Measurements from ENCODE around the gene OTOP2.
"Not testable (repeated sequence)": the region's sequence is repeated elsewhere in the genome, so short reads cannot be mapped to it uniquely, and the experiment has no call there.

The OTOP2 gene

GRCh38 chr17:74901353-74902135 is 22.5 kb upstream of the OTOP2 start:
- DNase-seq (ENCODE audit: low read depth in 2 of 3, low spot score in 2 of 3), result no peak

DNA sequence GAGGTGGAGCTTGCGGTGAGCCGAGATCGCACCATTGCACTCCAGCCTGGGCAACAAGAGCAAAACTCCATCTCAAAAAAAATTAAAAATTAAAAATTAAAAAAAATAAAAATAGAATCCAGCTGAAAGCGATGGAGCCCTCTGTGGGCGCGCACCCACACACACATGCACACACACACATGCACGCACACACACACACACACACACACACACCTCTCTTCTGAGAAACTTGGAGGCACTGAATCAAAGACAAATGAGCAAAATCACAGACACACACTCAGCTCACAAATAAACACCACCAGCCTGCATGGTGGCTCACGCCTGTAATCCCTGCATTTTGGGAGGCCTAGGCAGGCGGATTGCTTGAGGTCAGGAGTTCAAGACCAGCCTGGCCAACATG is 21.0 kb upstream of the OTOP2 start:
- DNase-seq (ENCODE audit: low read depth in 2 of 3, low spot score in 2 of 3), result no peak

DNA sequence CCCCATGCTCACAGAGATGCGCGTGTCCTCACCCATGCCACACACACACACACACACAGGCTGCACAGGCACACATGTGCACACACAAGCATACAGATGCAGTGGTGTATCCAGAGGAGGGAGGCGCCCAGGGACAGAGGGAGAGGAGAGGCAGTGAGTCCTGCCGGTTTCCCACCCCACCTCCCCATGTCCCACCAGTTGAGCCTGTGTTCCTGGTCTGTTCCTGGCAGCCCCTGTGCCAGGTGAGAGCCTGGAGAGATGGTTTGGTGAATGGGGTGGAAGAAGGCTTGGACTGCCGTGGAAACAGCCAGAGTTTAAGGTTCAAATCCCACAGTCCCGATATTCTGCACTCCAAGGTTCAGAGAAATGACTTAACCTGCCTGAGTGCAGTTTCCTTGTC is 20.4 kb upstream of the OTOP2 start:
- DNase-seq (ENCODE audit: low read depth in 2 of 3, low spot score in 2 of 3), result no peak

GRCh38 chr17:74904687-74905409 is 19.2 kb upstream of the OTOP2 start:
- DNase-seq (ENCODE audit: low read depth in 2 of 3, low spot score in 2 of 3), result no peak

DNA sequence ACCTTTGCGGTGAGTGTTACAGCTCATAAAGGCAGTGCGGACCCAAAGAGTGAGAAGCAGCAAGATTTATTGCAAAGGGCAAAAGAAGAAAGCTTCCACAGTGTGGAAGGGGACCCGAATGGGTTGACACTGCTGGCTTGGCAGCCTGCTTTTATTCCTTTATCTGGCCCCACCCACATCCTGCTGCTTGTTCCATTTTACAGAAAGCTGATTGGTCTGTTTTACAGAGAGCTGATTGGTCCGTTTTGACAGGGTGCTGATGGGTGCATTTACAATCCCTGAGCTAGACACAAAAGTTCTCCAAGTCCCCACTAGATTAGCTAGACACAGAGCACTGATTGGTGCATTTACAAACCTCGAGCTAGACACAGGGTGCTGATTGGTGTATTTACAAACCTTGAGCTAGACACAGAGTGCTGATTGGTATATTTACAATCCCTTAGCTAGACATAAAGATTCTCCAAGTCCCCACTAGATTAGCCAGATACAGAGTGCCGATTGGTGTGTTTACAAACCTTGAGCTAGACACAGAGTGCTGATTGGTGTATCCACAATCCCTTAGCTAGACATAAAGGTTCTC is 17.8 kb upstream of the OTOP2 start:
- not testable (repeated sequence) for DNase-seq (ENCODE audit: low read depth in 2 of 3, low spot score in 2 of 3)

- no peak for DNase-seq (ENCODE audit: low read depth in 2 of 3, low spot score in 2 of 3)
These were observed 17.1 kb upstream of the OTOP2 start for GRCh38 chr17:74907012-74907411.

DNA sequence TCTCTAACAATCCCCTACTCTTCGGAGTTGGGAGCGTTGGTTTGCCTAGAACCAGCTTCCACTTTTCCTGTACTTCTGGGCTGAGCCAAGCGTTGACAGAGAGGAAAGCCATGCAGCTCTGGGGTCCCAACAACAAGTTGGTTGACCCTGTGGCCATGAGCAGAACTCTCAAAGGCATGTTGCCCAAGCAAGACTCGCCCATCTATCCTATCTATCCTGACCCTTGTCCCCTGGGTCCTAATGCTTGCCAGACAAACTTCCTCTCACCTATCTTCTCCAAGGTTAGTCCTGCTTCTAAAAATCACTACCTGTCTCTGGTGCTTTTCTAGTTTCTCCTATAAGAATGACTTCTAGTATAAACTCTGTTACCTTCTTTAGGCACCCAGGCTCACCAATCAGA is 15.0 kb upstream of the OTOP2 start:
- DNase-seq (ENCODE audit: low read depth in 2 of 3, low spot score in 2 of 3), result not testable (repeated sequence)

- not testable (repeated sequence) for DNase-seq (ENCODE audit: low read depth in 2 of 3, low spot score in 2 of 3)
These were observed 12.7 kb upstream of the OTOP2 start for GRCh38 chr17:74911423-74911822.

GRCh38 chr17:74916136-74916850 is 7.8 kb upstream of the OTOP2 start:
- no peak for DNase-seq (ENCODE audit: low read depth in 2 of 3, low spot score in 2 of 3)

DNA sequence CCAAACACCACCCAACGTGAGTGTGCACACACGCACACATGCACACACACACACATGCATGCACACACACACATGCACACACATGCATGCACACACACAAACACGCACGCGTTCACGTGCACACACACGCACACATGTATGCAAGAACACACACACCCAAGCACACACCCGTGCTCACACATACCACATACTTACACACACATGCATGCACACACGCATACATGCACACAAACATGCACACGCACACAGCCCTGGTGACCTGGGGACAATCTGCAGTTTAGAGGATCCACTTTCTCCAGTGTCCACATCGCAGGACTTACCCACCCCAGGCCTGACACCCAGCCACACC is 7.2 kb upstream of the OTOP2 start:
- no peak for DNase-seq (ENCODE audit: low read depth in 2 of 3, low spot score in 2 of 3)

- DNase-seq (ENCODE audit: low read depth in 2 of 3, low spot score in 2 of 3), result no peak
These were observed 6.6 kb upstream of the OTOP2 start for GRCh38 chr17:74917430-74917829.

- no peak for DNase-seq (ENCODE audit: low read depth in 2 of 3, low spot score in 2 of 3)
These were observed 5.2 kb upstream of the OTOP2 start for GRCh38 chr17:74918906-74919305.

DNA sequence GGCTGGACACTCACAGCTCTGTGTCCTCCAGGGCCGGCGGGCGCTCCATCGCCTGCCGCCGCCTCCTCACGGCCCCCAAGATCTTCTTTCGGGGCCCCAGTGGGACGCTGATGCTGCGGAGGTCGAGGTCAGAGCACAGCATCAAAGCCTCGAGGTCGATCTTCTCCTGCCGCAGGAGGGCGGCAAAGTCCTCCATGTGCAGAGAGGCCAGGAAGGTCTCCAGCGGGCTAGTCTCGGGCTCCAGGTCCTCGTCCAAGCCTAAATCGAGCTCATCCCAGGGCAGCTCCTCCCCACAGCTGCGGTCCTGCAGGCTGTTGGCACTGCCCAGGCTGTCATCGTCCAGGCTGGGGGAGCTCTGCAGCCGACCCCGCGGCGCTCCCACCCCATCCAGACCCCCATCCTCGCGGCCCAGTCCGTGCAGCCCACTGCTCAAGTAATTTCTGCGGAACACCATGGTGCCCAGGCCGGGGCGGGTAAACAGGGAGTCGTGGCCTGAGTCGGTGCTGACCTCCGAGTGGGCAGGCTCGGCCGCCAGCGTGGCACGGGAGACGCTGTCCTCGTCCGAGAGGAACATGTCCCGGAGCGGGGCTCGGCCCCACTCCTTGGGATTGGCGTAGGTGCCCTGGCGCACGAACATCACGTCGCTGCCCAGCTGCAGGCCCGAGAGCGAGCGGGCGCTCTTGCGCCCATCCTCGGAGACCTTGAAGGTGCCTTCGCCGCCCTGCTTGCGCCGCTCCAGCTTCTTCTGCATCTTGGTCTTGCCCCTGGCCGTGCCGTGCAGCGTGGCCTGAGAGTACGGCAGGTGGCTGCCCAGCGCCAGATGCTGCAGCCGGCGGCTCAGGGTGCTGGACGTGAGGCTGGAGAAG is 4.4 kb upstream of the OTOP2 start:
- no peak for DNase-seq (ENCODE audit: low read depth in 2 of 3, low spot score in 2 of 3)

- DNase-seq (ENCODE audit: low read depth in 2 of 3, low spot score in 2 of 3), result no peak
These were observed 3.8 kb upstream of the OTOP2 start for GRCh38 chr17:74920306-74920620.

DNA sequence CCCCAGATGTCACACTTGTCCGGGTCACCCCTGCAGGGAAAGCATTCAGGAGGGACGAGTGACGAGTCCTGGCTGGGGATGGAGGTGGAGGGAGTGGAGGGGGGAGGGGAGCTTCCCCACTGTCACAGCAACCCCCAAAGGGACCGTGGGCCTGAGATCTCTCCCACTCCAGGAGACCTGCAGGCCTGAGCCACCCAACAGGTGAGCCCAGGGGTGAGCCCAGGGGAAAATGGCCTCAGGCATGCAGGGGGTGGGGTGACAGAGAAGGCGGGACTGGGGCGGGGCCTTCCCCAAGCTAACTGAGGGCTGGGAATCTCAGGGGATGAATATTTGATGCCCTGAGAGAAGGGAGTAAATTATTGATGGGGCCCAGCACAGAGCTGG is 3.4 kb upstream of the OTOP2 start:
- DNase-seq (ENCODE audit: low read depth in 2 of 3, low spot score in 2 of 3), result no peak

DNA sequence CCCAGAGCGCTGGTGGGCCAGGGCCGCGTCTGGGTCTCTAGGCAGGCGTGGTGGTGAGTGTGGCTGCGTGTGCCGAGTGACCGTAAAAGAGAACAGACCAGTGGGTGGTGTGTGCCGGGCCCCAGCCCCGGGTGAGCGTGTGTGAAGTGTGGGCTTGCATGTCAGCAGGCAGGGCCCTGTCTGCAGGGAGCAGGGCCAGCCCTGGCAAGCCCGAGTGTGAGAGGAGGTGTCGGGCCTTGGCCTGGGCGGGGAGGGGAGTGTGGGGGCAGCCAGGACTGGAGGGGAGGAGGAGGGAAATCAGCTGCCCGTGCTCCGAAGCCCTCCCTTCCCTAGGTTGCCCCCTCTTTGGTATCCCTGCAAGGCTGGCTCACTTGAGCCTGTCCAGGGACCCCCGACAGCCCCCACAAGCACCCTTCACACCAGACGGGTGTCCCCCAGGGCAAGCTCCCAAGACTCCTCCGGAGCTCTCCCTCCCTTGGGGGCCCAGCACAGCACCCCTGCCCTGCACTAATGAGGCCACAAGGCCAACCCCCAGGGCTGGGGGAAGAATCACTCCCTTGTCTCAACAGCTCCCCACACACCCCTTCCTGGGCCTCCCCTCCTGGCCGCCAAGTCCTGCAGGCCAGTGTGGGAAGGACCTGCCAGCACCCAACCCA is 2.9 kb upstream of the OTOP2 start:
- DNase-seq (ENCODE audit: low read depth in 2 of 3, low spot score in 2 of 3), result no peak

- no peak for DNase-seq (ENCODE audit: low read depth in 2 of 3, low spot score in 2 of 3)
These were observed 2.3 kb upstream of the OTOP2 start for GRCh38 chr17:74921769-74922168.

DNA sequence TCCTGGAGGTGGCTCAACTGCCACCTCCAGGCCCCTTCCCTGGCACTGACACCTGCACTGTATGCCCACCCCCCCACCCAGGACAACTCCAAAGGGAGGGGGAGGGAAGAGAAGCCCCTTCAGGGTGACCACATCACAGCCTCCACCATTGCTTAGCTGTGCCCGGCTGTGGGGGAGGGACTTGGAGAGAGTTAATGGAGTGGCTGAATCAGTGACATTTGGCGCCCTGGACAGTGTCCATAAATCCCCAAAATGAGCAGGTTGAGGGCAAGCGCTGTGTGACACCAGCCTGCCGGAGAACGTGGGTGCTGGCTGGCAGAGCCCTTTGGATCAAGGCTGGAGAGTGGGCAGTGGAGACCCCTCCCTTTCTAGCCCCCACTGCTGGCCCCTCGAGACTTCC is 1.9 kb upstream of the OTOP2 start:
- DNase-seq (ENCODE audit: low read depth in 2 of 3, low spot score in 2 of 3), result no peak

DNA sequence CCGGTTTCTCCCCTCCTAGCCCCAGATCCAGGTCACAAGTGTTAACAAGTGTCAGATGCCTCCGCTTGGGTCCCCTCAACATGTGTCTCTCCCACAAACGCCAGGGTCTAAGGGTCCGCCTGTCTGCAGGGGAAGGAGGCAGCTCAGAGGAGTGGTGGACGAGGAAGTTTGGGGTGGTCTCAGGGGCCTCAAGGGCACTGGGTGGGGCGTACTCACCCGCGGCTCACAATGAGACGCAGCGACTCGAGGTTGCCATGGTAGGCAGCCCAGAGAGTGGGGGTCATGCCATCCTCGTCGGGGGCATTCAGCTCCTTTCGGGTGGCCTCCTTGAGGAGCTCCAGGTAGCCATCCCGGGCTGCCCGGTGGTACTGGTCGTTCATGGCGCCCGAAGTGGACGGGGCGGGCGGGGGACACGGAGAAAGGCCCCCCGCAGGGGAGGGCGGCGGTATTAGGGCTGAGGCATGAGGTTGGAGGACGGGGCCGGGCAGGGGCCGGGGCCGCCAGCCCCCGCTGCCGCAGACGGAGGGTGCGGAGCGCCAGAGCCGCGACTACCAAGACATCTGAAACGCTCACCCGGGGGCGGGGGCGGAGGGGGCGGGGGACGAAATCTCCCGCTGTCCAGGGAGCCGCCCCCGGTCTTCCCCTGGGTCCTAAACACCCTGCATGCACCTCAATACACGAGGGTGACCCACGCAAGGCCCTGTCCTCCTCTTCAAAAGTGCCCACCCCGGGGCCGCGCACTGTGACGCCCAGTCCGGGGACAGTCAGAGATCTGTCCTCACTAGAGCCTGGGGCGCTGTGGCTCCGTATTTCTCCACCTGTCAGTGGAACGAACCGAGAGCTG is 1.2 kb upstream of the OTOP2 start, which contains the start of gene USH1G:
Gene USH1G (minus strand): TSS at position 562 of the 844 bp plus-strand sequence. CDS start 182 bp downstream, at position 380.
- DNase-seq (ENCODE audit: low read depth in 2 of 3, low spot score in 2 of 3), result no peak
